GM19351 (cell line): Measurements from ENCODE around the gene MYO1C.

Experiments
- ATAC-seq: cut with Tn5 transposase; IDR thresholded peaks from one replicate; pipeline ENCODE4 v1.9.1; 2021; ENCODE audit warnings: mild to moderate bottlenecking, moderate library complexity; ENCODE audit not compliant: unreplicated experiment

MYO1C gene

DNA sequence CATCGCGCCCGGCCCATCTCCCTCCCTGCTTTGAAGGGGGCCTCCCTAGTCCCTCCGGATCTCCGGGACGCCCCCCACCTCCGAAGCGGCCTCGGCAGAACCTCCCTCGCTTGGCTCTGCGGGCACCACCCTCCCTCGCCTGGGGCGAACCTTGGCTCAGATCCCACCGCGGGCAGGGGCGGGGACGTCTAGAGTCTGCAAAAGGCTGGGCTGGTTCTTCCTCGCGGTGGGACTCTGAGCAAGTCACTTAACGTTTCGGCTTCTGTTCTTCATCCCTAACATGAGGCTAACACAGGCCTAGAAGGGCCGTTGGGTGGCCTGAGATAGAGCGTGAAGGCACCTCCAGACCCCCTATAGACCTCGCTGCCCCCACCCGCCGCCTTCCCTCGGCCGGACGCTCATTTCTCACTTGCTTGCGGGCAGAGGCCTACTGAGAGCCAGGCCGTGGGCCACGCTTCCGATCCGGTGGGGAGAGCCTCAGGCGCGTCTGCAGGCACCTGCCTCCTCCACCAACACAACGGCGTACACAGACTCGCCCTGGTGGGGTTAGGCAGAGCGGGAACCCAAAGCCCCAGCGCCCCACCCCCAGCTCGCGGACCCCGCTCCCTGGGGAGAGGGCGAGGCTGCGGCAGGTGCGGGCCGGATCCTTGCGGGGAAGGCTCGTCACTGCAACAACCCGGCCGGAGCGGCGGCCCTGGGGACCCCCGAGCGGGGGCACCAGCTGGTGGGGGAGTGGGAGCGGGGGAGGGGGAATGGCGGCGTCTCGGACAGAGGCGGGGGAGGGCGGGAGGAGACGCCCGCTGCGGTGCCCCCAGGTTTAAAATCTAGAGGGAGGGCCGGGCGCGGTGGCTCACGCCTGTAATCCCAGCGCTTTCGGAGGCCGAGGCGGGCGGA is 5.4 kb downstream of the MYO1C start:
- ATAC-seq = no peak

DNA sequence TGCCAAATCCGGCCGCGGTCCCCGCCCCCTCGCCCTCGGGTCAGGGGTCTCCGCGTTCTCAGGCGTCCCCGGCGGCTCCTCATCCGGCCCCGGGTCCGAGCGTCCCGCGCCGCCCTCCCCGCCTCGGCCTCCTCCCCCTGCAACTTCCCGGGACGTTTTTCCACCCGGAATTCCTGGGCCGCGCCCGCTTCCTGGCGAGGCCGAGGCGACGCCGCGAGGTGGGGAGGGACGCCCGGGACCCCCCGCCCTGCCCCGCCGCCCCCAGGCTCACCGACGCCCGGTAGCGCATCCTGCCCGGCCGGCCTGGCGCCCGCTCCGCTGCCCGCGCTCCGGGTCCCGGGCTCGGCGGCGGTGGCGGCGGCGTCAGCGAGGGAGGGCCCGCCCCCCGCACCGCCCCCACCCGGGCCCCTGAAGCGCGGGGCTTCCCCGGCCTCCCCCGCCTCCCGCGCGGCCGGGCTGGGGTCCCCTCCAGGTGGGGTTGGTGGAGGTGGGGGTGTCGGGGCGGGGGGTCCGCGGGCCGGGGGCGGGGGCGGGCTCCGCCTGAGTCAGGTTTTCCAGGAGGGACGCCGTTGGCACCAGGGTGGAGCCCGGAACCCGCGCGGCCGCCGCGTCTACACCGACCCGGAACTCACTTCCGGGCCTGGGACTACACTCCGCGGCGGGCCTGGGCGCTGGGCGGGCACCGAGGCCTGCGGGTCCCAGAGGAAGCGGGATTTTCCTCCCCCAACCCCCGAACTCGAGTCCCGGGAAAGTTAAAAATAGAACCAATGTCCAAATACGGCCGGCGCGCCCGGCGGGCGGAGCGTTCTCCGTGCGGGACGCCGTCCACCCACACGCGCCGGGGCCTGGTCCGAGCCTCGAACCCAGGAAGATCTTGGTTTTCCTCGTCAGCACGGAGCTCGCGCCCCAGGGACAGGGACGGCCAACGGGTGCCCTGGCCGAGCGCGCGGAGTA is 6.8 kb downstream of the MYO1C start:
- ATAC-seq = peak; percentile 33

DNA sequence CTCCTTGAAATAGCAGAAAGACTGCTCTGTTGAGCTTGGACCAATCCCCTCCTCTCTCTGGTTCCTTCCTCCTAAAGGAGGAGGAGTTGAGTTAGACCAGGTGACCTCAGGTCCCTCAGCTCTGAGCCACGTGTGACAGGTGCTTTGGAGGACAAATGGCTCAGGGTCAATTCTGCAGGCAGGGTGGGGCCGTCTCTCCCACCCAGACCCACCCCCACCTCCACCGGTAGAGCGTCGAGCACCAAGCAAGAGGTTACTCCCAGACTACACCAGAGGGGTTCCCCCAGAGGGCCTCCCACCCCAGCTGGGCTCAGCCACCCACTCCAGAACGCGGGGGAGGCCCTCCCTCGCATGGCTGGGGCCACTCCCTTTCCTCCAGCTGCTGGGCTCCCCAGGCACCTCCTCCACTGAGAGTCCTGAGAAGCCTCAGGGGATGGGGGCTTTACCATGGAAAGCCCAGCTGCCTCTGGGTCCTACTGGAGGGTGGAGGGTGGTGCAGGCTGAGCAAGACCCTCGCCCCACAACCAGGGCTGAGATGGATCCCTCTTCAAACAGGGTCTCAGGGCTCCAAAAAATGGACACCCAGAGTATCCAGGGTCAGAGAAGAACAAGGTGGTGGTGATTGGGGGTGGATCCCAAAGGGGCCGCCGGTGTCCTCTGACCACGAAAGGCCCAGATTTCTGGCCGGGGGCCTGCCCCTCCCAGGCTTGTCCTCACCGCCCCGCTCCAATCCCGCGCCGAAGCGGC is 7.6 kb downstream of the MYO1C start:
- ATAC-seq = peak; percentile 40

DNA sequence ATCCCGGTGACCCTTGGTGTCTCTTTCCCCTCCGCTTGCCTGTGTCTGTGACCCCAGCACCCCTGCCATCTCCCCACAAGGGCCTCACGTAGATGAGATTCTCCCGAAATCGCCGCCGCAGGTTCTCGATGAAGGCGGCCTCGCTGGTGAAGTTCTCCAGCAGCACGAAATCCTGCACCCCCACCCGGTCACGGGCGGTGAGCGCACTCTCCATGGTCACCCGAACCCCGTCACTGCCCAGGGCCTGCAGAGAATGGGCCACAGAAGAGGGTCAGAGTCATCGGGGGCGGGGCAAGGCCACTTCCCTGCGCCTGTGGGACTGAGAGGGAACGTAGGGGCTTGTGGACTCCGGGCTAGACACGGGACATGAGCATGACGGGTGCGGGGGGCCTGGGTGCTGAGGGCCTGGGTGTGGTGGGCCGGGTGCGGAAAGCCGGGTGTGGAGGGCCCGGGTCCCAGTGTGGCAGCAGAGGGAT is 8.4 kb downstream of the MYO1C start:
- no peak for ATAC-seq

- no peak for ATAC-seq
Observed at GRCh38 chr17:1482680-1483079, 9.8 kb downstream of the MYO1C start.

DNA sequence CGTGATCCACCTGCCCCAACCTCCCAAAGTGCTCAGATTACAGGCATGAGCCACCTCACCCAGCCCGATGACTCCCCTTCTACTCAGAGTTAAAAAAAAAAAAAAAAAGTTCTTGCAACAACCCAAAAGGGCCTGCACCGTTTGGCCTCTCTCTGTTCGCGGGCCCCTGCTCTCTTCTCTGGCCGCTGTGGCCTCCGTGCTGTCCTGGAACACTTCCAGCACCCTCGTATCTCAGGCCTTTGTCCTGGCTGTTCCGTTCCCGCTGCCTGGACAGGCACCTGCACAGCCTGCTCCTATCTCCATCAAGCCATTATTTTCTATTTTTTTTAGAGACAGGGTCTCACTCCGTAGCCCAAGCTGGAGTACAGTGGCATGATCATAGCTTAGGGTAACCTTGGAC is 10.8 kb downstream of the MYO1C start:
- no peak for ATAC-seq

GRCh38 chr17:1480747-1481465 is 11.6 kb downstream of the MYO1C start:
- no peak for ATAC-seq

DNA sequence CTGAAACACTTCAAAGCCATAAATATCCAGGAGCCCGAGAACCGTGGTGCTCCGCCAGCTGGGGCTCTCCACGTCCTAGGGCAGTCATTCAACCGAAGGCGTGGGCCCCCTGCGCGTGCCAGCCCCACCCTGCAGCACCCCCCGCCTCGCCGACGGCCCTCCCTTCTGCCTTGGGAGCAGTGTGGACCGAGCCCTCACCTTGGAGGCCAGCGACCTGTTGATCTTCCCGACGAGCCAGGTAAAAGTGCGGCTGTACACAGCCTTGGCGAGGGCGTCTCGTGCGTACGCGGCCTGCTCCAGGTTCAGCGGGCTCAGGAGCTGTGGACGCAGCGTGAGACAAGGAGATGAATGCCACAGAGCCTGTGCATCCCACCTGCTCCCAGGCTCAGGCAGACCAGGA is 14.1 kb downstream of the MYO1C start:
- no peak for ATAC-seq

DNA sequence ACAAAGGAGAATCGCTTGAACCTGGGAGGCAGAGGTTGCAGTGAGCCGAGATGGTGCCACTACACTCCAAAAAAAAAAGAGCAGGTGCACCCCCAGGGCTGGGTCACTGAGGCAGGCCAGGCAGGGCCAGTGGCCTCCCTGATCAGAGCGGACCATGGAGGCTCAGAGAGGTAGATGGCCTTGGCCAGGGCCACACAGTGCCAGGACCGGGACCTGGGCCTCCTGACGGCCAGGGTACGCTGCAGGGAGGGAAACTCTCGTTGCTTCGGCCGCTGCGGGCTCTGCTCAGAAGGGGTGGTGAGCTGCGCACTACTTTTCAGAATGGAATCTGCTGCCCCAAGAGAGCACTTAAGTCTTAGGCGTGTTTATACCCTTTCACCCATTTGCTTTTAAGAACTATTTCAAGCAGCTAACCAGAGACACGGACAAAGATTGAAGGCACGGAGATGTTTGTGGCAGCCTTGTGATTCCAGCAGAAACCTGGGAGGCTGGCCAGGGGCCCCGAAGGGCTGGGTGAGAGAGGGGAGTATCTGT is 17.1 kb downstream of the MYO1C start:
- no peak for ATAC-seq

DNA sequence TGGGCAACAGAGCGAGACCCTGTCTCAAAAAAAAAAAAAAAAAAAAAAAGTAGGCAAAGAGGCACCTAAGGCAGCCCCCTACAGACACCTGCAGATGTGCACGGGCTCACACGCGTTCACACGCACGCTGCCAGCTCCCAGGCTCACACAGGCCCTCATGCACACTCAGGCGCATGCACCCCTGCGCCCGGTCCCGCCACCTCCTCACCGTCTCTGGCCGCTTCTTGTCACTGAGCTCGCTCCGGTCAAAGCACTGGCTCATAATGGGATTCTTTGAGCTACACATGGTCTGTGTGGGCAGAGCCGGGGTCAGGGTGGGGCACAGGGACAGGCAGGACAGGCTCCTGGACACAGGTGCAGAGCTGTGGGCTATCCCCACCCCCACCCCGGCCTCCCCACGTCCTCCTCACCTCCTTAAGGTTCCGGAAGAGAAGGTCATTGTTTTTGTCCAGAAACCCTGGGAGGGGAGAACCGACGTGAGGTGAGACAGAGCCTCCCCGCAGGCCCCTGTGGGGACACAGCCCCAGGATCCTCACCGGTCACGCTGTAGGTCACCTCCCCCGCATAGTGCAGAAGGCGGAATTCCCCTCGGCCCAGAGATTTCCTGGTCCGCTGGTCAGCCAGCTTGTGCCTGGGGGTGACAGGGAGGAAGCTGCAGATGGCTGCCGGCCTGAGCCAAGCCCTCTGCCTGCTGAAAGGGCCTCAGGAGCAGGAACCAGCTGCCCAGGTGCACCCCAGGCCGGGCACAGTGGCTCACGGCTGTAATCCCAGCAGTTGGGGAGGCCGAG is 17.9 kb downstream of the MYO1C start:
- ATAC-seq = no peak

GRCh38 chr17:1473841-1474240 is 18.6 kb downstream of the MYO1C start:
- no peak for ATAC-seq

DNA sequence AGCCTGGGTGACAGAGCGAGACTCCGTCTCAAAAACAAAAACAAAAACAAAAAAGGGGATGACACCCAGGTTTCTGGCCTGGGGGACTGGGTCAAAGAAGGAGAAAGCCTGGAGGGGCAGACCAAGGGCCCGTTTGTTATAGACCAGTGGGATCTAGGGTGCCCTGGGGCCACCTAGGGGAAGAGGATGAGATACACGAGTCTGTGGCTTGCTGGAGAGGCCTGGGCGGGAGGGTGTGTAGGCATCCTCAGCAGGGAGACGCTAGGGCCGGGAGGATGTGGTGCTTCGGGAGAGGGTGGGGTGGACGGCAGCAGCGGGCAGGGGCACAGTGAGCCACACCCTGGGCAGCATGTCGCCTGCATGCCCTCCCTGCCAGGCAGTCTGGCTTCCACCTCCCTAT is 19.3 kb downstream of the MYO1C start:
- no peak for ATAC-seq

GRCh38 chr17:1471911-1472821 is 20.3 kb downstream of the MYO1C start:
- no peak for ATAC-seq

DNA sequence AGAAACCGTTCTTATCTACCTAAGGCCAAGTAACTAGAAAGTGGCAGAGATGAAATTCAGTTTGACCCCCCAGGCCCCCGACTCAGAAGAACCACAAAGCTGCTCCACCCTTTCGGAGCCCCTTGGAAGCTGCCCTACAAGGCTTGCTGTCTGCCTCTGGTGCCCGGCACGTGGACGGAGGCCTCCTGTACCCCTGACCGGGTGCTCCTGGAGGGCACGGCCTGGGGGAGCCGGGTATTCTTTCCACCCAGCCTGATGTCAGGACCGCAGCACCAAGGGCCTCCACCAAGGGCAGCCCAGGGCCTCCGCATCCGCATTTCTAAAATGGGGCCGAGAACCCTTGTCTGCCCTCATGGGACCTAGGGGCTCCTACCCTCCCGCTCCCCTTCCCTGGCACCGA is 21.0 kb downstream of the MYO1C start:
- no peak for ATAC-seq

GRCh38 chr17:1470755-1471462 is 21.6 kb downstream of the MYO1C start:
- no peak for ATAC-seq

GRCh38 chr17:1470071-1470754 is 22.3 kb downstream of the MYO1C start:
- ATAC-seq = no peak

DNA sequence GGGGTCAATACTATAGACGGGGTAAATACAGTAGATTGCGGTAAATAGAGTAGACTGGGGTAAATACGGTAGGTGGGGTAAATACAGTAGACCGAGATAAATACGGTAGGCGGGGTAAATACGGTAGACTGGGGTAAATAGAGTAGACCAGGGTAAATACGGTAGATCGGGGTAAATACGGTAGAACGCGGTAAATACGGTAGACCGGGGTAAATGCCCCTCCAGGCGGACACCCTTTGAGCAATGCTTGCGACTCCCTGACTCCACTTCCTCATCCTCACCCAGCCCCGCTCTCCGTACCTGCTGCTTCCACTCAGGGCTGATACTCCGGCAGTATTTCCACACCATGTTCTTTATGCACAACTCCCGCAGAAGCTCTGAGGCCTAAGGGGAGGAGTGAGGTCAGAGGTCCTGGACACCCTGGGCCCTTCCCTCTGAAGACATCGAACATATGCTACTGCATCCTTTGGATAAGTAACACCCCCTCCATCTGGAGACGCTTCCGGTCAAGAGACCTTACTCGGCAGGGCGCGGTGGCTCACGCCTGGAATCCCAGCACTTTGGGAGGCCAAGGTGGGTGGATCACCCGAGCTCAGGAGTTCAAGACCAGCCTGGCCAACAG is 23.1 kb downstream of the MYO1C start:
- ATAC-seq = no peak
